ENCODE results near the gene OR7A17. TPM values are rescaled to one million over a fixed set of nuclear protein-coding genes. Genes with fewer than 3 reads are reported as not detected.
A peak's percentile ranks its signal among the peaks of the same experiment; 100 is the strongest.

OR7A17 gene
- total and polyA plus RNA-seq, 8 donors = not detected

DNA sequence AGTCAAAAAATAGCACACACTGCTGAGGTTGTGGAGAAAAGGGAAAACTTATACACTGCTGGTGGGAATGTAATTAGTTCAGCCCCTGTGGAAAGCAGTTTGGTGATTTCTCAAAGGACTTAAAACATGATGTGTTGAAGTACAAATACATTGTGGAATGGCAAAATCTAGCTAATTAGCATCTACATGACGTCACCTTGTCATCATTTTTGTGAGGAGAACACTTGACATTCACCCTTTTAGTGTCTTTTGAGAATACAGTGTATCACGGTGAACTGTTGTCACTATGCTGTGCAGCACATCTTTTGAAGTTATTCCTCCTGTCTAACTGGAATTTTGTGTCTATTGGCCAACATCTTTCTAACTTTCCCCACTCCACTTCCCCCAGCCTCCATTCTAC is 42.8 kb downstream of the OR7A17 start:
- no peak for DNase-seq
- intact Hi-C loops (cut with DNase I; ENCODE audit: low total_unique reads) = no loop called here
- peaks cover 0 to 21% (median 4%) of the 10 kb centered on the region in 3 donors for H3K27me3 ChIP-seq
- TF ChIP-seq EP300 (IDR thresholded peaks at IDR 0.05) = no peak
- no peak for TF ChIP-seq POLR2A (IDR thresholded peaks at IDR 0.05)
- TF ChIP-seq POLR2AphosphoS5 (IDR thresholded peaks at IDR 0.05) = no peak
- TF ChIP-seq, protein P1, sequence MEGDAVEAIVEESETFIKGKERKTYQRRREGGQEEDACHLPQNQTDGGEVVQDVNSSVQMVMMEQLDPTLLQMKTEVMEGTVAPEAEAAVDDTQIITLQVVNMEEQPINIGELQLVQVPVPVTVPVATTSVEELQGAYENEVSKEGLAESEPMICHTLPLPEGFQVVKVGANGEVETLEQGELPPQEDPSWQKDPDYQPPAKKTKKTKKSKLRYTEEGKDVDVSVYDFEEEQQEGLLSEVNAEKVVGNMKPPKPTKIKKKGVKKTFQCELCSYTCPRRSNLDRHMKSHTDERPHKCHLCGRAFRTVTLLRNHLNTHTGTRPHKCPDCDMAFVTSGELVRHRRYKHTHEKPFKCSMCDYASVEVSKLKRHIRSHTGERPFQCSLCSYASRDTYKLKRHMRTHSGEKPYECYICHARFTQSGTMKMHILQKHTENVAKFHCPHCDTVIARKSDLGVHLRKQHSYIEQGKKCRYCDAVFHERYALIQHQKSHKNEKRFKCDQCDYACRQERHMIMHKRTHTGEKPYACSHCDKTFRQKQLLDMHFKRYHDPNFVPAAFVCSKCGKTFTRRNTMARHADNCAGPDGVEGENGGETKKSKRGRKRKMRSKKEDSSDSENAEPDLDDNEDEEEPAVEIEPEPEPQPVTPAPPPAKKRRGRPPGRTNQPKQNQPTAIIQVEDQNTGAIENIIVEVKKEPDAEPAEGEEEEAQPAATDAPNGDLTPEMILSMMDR (IDR thresholded peaks at IDR 0.05) = no peak
- H3K9me3 ChIP-seq = peaks cover 0 to 8% (median 1%) of the 10 kb centered on the region in 4 donors
- no peak overlapping the region for H3K27ac ChIP-seq
- H3K36me3 ChIP-seq = no peaks in the 10 kb centered on the region
- 45 to 61% (median 55%) methylated on average over 2 of the region's 2 CpGs for WGBS, 5 donors
- no peaks in the 10 kb centered on the region for H3K4me1 ChIP-seq
- no peak overlapping the region for H3K4me3 ChIP-seq

DNA sequence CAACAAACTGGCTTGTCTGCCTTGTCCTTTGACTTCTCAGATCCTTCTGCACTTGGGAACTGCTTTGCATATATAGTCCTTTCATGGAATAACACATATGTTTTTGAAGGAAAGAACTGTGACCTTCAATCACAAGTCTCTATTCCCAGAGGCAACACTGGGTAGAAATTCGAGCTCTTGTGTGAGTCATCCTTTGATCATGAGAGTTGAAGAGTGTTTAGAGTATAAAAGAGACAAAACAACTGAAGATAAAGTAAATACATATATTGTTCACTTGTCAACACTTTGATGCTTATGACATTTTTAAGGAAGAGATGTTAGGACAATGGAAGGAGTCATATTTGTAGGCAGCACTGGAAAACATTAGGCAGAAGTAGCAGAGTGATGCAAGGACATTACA is 45.7 kb downstream of the OR7A17 start:
- intact Hi-C loops (cut with DNase I; ENCODE audit: low total_unique reads) = no loop called here
- TF ChIP-seq, protein P1 (IDR thresholded peaks at IDR 0.05) = no peak
- TF ChIP-seq EP300 (IDR thresholded peaks at IDR 0.05) (no peak), POLR2A (IDR thresholded peaks at IDR 0.05) (no peak), POLR2AphosphoS5 (IDR thresholded peaks at IDR 0.05) (no peak)
- Histone ChIP-seq H3K4me3 (no peak overlapping the region), H3K9me3 (peaks cover 0 to 8% (median 1%) of the 10 kb centered on the region in 4 donors), H3K27me3 (peaks cover 0 to 12% (median 4%) of the 10 kb centered on the region in 3 donors), H3K27ac (no peak overlapping the region), H3K4me1 (no peaks in the 10 kb centered on the region), H3K36me3 (no peaks in the 10 kb centered on the region)
- no peak for DNase-seq
- WGBS, 5 donors = 21 to 43% (median 30%) methylated on average over 1 of the region's 1 CpG

GRCh38 chr19:14837391-14837790 is 48.5 kb downstream of the OR7A17 start:
- Histone ChIP-seq H3K27ac (no peak overlapping the region), H3K4me1 (no peaks in the 10 kb centered on the region), H3K36me3 (no peaks in the 10 kb centered on the region), H3K9me3 (peaks cover 0 to 8% (median 1%) of the 10 kb centered on the region in 4 donors), H3K27me3 (peaks cover 0 to 7% (median 0%) of the 10 kb centered on the region in 3 donors), H3K4me3 (no peak overlapping the region)
- TF ChIP-seq EP300 (IDR thresholded peaks at IDR 0.05) (no peak), POLR2A (IDR thresholded peaks at IDR 0.05) (no peak)
- TF ChIP-seq, protein P1 (IDR thresholded peaks at IDR 0.05) = no peak
- WGBS, 5 donors = 66 to 80% (median 72%) methylated on average over 4 of the region's 4 CpGs
- DNase-seq = no peak
- intact Hi-C loops (cut with DNase I; ENCODE audit: low total_unique reads) = no loop called here

DNA sequence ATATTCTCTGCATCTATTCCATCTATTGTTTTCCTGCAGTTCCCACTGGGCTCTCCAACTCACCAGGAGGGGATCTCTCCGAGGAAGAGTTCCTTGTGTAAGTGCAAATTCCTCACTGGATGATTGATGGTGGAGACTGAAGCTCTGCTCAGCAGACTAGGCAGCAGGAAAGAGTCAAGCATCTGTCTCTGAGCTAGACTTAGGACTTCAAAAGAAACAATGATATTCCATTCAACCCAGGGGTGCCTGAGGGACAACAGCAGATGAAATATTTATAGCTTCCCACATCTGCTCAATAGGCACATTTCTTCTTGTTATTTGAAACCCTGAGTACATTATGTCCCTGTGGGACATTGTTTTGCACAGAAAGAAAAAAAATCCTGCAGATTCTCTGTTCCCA is 50.9 kb downstream of the OR7A17 start, which contains the start of the genes OR7A5 and OR7C1:
TSS of gene OR7A5 (minus strand) at position 175 of the 400 bp plus-strand sequence. CDS start 6,944 bp downstream, outside the sequence.
TSS of gene OR7C1 (minus strand) at position 175 of the 400 bp plus-strand sequence. CDS start 35,049 bp downstream, outside the sequence.
- TF ChIP-seq POLR2AphosphoS5 (IDR thresholded peaks at IDR 0.05) = no peak
- TF ChIP-seq POLR2A (IDR thresholded peaks at IDR 0.05) = no peak
- TF ChIP-seq, protein P1 (IDR thresholded peaks at IDR 0.05) = no peak
- intact Hi-C loops (cut with DNase I; ENCODE audit: low total_unique reads) = no loop called here
- Histone ChIP-seq H3K4me1 (no peaks in the 10 kb centered on the region), H3K27me3 (peaks cover 0 to 4% (median 0%) of the 10 kb centered on the region in 3 donors), H3K27ac (no peak within 1 kb of the TSS), H3K4me3 (no peak within 1 kb of the TSS), H3K36me3 (no peaks in the 10 kb centered on the region), H3K9me3 (peaks cover 0 to 8% (median 1%) of the 10 kb centered on the region in 4 donors)
- 11 to 33% (median 17%) methylated on average over 1 of the region's 1 CpG for WGBS, 5 donors
- peak in 1 of 2 donors; percentile 28 for DNase-seq
